Mesodermal cell (in vitro differentiated cells): Measurements from ENCODE around the gene MIOX.

Source experiments
- H3K27ac ChIP-seq: 2 replicates; pipeline ENCODE4 v1.7.0; 2013; ENCODE audit warnings: mild to moderate bottlenecking, low read depth, low read length, moderate library complexity; ENCODE audit not compliant: severe bottlenecking
- H3K36me3 ChIP-seq: 2 replicates; pipeline ENCODE4 v1.7.1; 2013; ENCODE audit warnings: mild to moderate bottlenecking, low read length, moderate library complexity; ENCODE audit not compliant: control insufficient read depth, insufficient read depth
- H3K4me1 ChIP-seq: one replicate; pipeline ENCODE4 v1.7.1; 2013; ENCODE audit warnings: mild to moderate bottlenecking, low read length; ENCODE audit not compliant: insufficient read depth, control insufficient read depth, poor library complexity, severe bottlenecking
- H3K4me3 ChIP-seq: 2 replicates; pipeline ENCODE4 v1.7.0; 2013; ENCODE audit warnings: low read length, control low read depth, mild to moderate bottlenecking; ENCODE audit not compliant: insufficient read depth, poor library complexity, severe bottlenecking; ENCODE audit errors: extremely low read depth
- H3K9me3 ChIP-seq: 2 replicates; pipeline ENCODE4 v1.7.1; 2013; ENCODE audit warnings: mild to moderate bottlenecking, low read length, moderate library complexity; ENCODE audit not compliant: control insufficient read depth
- WGBS, 2 experiments: methylation state at CpG; one replicate each; pipeline ENCODE4 v1.1.5; 2013; ENCODE audit warnings: missing lambda C conversion rate in 2 of 2; ENCODE audit not compliant: insufficient coverage in 2 of 2; 5-methylcytosine and 5-hydroxymethylcytosine counted together

MIOX gene

DNA sequence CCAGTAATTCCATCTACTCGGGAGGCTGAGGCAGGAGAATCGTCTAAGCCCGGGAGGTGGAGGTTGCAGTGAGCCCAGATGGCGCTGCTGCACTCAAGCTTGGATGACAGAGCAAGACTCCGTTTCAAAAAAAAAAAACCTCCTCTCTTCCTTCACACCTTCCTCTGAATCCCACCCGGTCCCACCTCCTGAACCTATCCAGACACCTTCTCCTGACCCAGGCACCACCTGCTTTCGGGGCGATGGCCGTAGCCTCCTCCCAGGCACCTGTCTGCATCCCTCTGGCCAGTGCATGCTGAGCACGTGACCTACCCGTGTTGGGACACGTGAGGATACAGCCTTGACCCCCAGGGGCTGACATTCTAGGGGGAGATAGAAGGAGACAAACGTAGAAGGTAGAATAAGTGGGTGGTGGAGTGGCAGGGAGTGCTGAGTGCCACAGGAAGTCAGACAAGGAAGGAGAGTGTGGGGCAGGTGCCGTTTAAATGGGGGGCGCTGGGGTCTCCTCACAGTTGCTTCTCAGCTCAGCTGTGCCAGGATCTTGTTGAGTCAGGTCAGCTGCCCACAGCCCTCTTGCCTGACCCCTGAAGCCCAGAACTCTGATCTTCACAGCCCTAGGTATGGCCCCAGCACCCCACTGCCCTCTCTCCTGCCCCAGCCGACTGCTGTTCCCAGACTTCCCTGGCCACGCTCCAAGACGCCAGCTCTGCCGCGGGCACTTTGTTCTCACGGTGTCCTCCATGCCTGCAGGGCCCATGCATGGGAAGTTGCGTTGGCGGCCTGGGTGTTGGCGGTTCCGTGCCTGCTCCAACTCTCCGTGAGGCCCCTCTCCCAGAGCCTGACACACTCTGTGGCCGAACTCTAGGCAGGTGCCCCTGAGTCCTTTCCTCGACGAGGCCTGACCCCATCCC lies 1.2 kb upstream of the MIOX start:
- no peak overlapping the region for H3K27ac ChIP-seq
- H3K4me3 ChIP-seq = no peak overlapping the region
- H3K4me1 ChIP-seq = peaks cover 9% of the 10 kb centered on the region
- H3K36me3 ChIP-seq = no peaks in the 10 kb centered on the region
- 88% methylated on average over 29 of the region's 29 CpGs for WGBS, 2 experiments
- H3K9me3 ChIP-seq = no peaks in the 10 kb centered on the region

DNA sequence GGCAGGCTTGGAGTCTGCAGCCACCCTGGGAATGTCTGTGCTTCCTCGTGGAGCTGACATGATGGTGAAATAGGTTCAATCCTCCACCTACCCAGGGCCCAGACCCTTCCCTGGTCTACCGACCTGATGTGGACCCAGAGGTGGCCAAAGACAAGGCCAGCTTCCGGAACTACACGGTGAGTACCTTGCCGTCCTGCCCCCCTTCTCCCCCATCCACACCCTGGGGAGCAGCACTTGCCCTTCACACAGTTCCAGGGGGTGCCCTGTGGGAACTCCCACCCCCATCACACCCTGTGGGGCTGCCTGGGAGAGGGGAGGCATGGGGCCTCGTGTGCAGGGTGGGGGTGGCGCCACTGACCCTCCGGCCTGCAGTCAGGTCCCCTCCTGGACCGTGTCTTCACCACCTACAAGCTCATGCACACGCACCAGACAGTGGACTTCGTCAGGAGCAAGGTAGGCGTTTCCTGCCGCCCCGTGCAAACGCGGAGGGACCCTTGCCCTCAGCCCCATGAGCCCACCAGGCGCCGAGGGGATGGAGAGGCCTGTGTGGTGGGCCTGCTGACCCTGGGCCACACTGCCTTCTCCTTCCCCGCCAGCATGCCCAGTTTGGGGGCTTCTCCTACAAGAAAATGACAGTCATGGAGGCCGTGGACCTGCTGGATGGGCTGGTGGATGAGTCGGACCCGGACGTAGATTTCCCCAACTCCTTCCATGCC lies 789 bp downstream of the MIOX start:
- WGBS, 2 experiments = 93 to 96% methylated on average over 13 to 16 of the region's 23 CpGs
- H3K4me1 ChIP-seq = peaks cover 9% of the 10 kb centered on the region
- H3K4me3 ChIP-seq = no peak overlapping the region
- no peak overlapping the region for H3K27ac ChIP-seq
- no peaks in the 10 kb centered on the region for H3K36me3 ChIP-seq
- H3K9me3 ChIP-seq = no peaks in the 10 kb centered on the region

DNA sequence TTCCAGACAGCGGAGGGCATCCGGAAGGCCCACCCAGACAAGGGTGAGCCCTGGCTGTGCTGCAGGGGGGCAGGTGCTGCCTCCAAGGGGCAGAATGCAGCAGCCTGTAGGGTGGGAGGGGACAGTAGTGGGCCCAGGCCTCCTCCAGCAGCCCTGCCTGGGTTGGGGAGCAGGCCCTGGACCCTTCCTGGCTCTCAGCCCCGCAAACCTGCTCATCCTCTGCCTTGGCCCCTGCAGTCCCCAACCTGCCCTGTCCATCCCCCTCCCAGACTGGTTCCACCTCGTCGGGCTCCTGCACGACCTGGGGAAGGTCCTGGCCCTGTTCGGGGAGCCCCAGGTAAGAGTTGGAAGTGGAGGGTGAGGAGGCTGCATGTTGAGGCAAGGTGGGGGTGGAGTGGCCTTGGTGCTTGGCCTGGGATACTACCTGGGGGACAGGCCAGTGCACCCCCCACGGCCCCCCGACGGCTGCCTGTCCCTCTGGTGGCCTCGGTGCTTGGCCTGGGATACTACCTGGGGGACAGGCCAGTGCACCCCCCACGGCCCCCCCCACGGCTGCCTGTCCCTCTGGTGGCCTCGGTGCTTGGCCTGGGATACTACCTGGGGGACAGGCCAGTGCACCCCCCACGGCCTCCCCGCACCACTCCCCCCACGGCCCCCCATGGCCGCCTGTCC lies 1.5 kb downstream of the MIOX start:
- Histone ChIP-seq H3K4me1 (peaks cover 9% of the 10 kb centered on the region), H3K36me3 (no peaks in the 10 kb centered on the region), H3K27ac (no peak overlapping the region), H3K9me3 (no peaks in the 10 kb centered on the region), H3K4me3 (no peak overlapping the region)
- WGBS, 2 experiments = 84 to 96% methylated on average over 8 to 13 of the region's 18 CpGs

DNA sequence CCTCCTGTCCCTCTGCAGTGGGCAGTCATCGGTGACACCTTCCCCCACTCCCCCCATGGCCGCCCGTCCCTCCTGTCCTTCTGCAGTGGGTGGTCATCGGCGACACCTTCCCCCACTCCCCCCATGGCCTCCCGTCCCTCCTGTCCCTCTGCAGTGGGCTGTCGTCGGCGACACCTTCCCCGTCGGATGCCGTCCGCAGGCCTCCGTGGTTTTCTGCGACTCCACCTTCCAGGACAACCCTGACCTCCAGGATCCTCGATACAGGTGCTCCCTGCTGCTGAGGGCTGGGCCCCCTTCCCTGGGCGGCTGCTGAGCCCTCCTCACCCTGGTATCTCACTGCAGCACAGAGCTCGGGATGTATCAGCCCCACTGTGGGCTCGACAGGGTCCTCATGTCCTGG lies 2.2 kb downstream of the MIOX start:
- H3K9me3 ChIP-seq = no peaks in the 10 kb centered on the region
- H3K36me3 ChIP-seq = no peaks in the 10 kb centered on the region
- H3K4me3 ChIP-seq = no peak overlapping the region
- no peak overlapping the region for H3K27ac ChIP-seq
- peaks cover 9% of the 10 kb centered on the region for H3K4me1 ChIP-seq
- WGBS, 2 experiments = 83 to 88% methylated on average over 14 to 16 of the region's 19 CpGs

DNA sequence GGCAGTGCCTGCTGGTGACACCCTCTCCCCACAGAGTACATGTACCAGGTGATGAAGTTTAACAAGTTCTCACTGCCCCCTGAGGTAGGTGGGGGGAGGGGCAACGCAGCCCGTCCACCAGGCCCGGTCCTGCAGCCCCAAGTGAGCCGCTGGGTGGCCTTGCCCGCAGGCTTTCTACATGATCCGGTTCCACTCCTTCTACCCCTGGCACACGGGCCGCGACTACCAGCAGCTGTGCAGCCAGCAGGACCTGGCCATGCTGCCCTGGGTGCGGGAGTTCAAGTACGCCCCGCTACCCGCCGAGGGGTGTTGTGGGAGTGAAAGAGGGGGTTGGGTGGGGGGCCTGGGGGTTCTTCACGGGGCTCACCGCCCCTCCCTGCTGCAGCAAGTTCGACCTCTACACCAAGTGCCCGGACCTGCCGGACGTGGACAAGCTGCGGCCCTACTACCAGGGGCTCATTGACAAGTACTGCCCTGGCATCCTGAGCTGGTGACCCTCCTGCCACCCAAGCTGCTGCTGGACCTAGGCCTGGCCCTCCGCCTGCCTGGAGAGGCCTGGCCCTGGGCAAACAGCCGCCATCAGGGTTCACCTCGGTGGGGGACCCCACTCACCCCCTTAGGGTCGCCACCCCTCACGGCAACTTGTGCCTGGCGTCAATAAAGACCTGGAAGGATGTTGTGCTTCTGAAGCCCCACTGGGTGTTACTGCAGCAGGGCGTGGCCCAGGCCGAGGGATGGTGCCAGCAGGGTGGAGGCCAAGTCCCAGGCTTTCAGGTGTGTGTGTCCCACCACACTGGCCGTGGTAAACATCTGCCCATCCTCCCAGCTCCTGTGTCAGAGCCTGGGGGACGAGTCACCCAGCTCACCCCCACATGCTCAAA lies 2.9 kb downstream of the MIOX start:
- H3K27ac ChIP-seq = no peak overlapping the region
- H3K36me3 ChIP-seq = no peaks in the 10 kb centered on the region
- no peaks in the 10 kb centered on the region for H3K9me3 ChIP-seq
- H3K4me1 ChIP-seq = peaks cover 9% of the 10 kb centered on the region
- WGBS, 2 experiments = 95% methylated on average over 26 to 29 of the region's 31 CpGs
- no peak overlapping the region for H3K4me3 ChIP-seq

DNA sequence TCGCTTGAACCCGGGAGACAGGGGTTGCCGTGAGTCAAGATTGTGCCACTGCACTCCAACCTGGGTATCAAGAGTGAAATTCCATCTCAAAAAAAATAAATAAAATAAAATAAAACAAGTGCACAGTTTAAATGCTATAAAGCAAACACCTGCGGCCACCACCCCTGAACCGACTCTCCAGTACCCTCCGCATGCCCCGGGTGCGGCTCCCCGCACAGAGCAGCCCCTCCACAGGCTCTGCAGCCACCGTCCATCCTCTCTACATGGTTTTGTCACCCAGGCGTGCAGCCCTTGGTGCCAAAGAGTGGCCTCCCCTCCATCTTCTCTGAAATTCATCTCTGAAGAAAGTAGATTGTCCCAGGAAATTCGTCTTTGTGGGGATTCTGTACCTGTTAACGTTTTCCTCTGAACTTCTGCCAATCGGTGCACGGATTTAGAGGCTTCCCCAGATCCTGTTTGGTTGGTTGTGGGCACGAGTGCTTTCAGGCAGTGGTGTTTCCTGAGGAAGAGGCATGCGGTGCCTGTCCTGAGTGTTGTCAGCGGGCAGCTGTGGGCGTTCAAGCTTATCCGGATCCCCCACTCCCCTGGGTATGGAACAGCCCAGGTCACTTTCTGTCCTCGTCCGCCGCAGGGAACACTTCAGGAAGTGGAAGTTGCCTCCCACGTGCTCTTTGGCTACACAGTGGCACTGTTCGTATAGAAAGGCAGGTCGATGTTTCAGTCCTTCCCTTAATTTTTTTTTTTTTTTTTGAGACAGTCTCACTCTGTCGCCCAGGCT lies 4.1 kb downstream of the MIOX start:
- H3K4me1 ChIP-seq = peaks cover 9% of the 10 kb centered on the region
- no peaks in the 10 kb centered on the region for H3K9me3 ChIP-seq
- H3K4me3 ChIP-seq = no peak overlapping the region
- H3K27ac ChIP-seq = no peak overlapping the region
- 88 to 89% methylated on average over 22 to 24 of the region's 27 CpGs for WGBS, 2 experiments
- no peaks in the 10 kb centered on the region for H3K36me3 ChIP-seq

DNA sequence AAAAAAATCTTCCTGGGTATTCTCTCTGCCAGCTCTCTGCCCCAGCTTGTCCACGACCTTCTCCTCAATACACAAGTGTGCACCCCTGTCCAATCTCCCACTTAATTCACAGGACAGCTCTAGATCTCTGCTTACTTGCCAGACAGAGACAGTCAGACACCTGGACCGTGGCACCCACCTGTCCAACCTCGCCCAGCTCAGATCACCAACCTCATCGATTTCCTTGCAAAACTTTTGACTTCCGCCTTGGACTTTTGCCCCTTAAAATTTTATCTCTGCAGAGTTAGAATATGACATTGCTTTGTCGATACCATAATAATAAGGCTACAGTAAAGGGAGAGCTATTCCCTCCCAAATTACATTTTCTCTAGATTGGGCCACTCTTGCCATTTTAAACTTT lies 10.4 kb downstream of the MIOX start:
- Histone ChIP-seq H3K27ac (no peak overlapping the region), H3K36me3 (no peaks in the 10 kb centered on the region), H3K4me1 (no peaks in the 10 kb centered on the region), H3K9me3 (no peaks in the 10 kb centered on the region), H3K4me3 (no peak overlapping the region)
- WGBS, 2 experiments = 75 to 87% methylated on average over 3 to 4 of the region's 6 CpGs

DNA sequence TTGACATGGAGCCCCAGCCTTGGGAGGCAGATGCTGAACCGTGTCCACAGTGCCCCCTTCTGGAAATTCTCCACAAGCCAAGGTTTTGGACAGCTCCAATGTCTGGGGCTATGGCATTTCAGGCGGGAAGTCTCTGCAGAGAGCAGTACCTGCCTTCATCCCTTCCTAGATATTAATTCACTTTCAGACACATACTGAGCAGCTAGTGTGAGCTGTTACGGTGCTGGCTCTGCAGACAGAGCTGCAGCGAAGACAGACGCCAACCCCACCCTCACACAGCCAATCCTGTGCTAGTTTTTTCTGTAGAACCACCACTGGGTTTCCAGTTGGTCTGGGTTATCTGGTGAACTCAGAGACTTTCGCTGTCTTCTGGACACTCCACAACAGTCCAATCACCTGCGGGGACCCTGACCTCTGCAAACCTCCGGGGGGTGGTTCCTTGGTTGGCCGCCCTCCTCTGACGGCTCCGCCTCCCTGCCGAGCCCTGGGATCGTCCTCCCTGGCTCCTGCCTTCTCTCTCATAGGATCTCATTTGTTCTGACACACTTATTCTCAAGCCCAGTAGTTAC lies 11.7 kb downstream of the MIOX start:
- H3K9me3 ChIP-seq = no peaks in the 10 kb centered on the region
- no peaks in the 10 kb centered on the region for H3K4me1 ChIP-seq
- H3K36me3 ChIP-seq = no peaks in the 10 kb centered on the region
- WGBS, 2 experiments = 30% methylated on average over 5 to 13 of the region's 13 CpGs
- no peak overlapping the region for H3K27ac ChIP-seq
- peak overlapping the region; percentile 1 for H3K4me3 ChIP-seq

DNA sequence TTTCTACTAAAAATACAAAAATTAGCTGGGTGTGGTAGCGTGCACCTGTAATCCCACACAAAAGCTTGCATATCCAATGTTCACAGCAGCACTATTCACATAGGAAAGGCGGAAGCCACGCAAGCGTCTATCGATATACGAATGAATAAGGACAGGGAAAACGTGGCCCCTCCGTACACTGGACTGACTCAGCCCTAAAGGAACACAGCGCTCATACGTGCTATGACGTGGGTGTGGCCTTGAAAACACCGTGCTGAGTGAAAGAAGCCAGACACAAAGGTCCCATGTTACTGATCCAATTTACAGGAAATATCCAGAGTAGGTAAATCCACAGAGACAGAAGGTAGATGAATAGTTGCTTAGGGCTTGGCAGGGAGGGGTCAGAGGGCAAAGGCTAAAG lies 13.8 kb downstream of the MIOX start:
- Histone ChIP-seq H3K27ac (no peak overlapping the region), H3K9me3 (no peaks in the 10 kb centered on the region)
- 91 to 98% methylated on average over 11 to 12 of the region's 12 CpGs for WGBS, 2 experiments

More for the DNA sequence above, 13.8 kb downstream of the MIOX start:
- Histone ChIP-seq H3K4me3 (no peak overlapping the region), H3K36me3 (peaks cover 12% of the 10 kb centered on the region), H3K4me1 (no peaks in the 10 kb centered on the region)
